Prostate gland (tissue), 2 donors: ENCODE data around the gene ADAMTS2.

Experiments used
- POLR2A ChIP-seq: fragments of 450-650 bp; IDR thresholded peaks from one replicate; pipeline ENCODE4 v1.6.1; 2016; ENCODE audit warnings: antibody characterized with exemption, mild to moderate bottlenecking
- TF ChIP-seq, protein P1 (sequence below), 4 experiments: fragments of 200-600 bp in 2 of 4; fragments of 450-650 bp in 2 of 4; sonication (generic) in 2 of 4; IDR thresholded peaks; 1 replicate in 3 of 4; 2 replicates in 1 of 4; pipeline ENCODE4 v1.5.1; 2016 to 2019; ENCODE audit warnings: antibody characterized with exemption in 4 of 4, mild to moderate bottlenecking in 2 of 4, moderate library complexity in 2 of 4

DNA sequence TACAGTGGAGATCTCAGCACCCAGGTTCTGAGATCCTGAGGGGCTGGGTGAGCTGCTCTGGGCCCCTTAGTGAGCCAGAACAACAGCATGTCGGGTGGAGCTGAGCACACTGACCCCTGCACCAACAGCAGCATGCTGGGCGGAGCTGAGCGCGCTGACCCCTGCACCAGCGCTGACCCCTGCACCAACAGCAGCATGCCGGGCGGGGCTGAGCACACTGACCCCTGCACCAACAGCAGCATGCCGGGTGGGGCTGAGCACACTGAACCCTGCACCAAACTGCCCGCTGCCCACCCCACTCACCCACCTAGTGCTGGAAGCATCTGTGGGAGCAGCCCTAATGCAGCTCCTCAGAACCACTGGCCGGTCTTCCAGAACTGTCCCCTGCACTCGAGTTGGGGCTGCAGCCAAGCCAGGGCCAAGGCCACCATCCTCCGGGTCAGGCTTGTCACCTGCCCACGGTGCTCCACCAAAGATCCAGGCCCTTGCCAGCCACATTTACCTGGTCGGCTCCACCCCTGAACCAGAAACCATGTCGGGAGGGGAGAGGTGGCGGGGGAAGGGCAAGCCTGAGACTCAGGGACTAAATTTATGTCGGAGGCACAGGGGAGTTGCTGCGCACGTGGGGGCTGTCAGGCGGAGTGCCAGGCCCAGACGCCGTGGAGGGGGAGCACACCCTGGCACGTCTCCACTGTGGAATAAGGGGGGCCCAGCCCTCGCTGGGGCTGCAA is 80.3 kb downstream of the ADAMTS2 start:
- TF ChIP-seq, protein P1, sequence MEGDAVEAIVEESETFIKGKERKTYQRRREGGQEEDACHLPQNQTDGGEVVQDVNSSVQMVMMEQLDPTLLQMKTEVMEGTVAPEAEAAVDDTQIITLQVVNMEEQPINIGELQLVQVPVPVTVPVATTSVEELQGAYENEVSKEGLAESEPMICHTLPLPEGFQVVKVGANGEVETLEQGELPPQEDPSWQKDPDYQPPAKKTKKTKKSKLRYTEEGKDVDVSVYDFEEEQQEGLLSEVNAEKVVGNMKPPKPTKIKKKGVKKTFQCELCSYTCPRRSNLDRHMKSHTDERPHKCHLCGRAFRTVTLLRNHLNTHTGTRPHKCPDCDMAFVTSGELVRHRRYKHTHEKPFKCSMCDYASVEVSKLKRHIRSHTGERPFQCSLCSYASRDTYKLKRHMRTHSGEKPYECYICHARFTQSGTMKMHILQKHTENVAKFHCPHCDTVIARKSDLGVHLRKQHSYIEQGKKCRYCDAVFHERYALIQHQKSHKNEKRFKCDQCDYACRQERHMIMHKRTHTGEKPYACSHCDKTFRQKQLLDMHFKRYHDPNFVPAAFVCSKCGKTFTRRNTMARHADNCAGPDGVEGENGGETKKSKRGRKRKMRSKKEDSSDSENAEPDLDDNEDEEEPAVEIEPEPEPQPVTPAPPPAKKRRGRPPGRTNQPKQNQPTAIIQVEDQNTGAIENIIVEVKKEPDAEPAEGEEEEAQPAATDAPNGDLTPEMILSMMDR (IDR thresholded peaks at IDR 0.05) = no peak
- no peak for TF ChIP-seq POLR2A
